Prostate gland (tissue), 2 donors: ENCODE results near the gene ABCG1. TPM values are rescaled to one million over a fixed set of nuclear protein-coding genes. Genes with fewer than 3 reads are reported as not detected.
A peak's percentile ranks its signal among the peaks of the same experiment; 100 is the strongest.

Source experiments
- DNase-seq: peaks from one replicate; pipeline ENCODE4 v3.0.0-alpha.2; 2019; ENCODE audit warnings: low spot score
- H3K27ac ChIP-seq, 2 donors: fragments of 200-600 bp; sonication (generic); 2 replicates each; pipeline ENCODE4 v1.5.1; 2017 to 2019
- H3K27me3 ChIP-seq: fragments of 200-600 bp; sonication (generic); replicated peaks from 2 replicates; pipeline ENCODE4 v1.5.1; 2019; ENCODE audit not compliant: insufficient read depth
- H3K36me3 ChIP-seq, 2 donors: fragments of 200-600 bp; sonication (generic); 1 replicate in 1 of 2; 2 replicates in 1 of 2; pipeline versions ENCODE4 v1.5.1 to v1.8.1; 2017 to 2019
- H3K4me1 ChIP-seq: fragments of 200-600 bp; sonication (generic); replicated peaks from 2 replicates; pipeline ENCODE4 v1.5.1; 2019
- H3K4me3 ChIP-seq, 2 donors: fragments of 200-600 bp; sonication (generic); 2 replicates each; pipeline ENCODE4 v1.5.1; 2017 to 2019
- H3K9me3 ChIP-seq: fragments of 200-600 bp; sonication (generic); 2 replicates; pipeline ENCODE4 v1.5.1; 2017
- POLR2A ChIP-seq: fragments of 450-650 bp; IDR thresholded peaks from one replicate; pipeline ENCODE4 v1.6.1; 2016; ENCODE audit warnings: antibody characterized with exemption, mild to moderate bottlenecking
- POLR2AphosphoS5 ChIP-seq: sonication (generic); formaldehyde crosslinking; IDR thresholded peaks from one replicate; pipeline ENCODE4 v1.6.1; 2017; ENCODE audit warnings: antibody characterized with exemption
- WGBS: methylation state at CpG from one replicate; pipeline ENCODE4 v1.1.5; 2018; 5-methylcytosine and 5-hydroxymethylcytosine counted together
- intact Hi-C: fragments of 100-400 bp; cut with DNase I; formaldehyde crosslinking; loops from one replicate; pipeline ENCODE4 v1.14.2; 2022
- total RNA-seq, 2 donors: library from RNA; depleted of rRNA; stranded (reverse); fragments of >200 nt; gene quantifications; one replicate each; pipeline ENCODE4 v1.1.0, GENCODE V29; 2016
- TF ChIP-seq, protein P1 (sequence below), 4 experiments: fragments of 200-600 bp in 2 of 4; fragments of 450-650 bp in 2 of 4; sonication (generic) in 2 of 4; IDR thresholded peaks; 1 replicate in 3 of 4; 2 replicates in 1 of 4; pipeline ENCODE4 v1.5.1; 2016 to 2019; ENCODE audit warnings: antibody characterized with exemption in 4 of 4, mild to moderate bottlenecking in 2 of 4, moderate library complexity in 2 of 4

Gene ABCG1
- total RNA-seq, 2 donors from 2014 or later, result 22.7 to 28.3 TPM

DNA sequence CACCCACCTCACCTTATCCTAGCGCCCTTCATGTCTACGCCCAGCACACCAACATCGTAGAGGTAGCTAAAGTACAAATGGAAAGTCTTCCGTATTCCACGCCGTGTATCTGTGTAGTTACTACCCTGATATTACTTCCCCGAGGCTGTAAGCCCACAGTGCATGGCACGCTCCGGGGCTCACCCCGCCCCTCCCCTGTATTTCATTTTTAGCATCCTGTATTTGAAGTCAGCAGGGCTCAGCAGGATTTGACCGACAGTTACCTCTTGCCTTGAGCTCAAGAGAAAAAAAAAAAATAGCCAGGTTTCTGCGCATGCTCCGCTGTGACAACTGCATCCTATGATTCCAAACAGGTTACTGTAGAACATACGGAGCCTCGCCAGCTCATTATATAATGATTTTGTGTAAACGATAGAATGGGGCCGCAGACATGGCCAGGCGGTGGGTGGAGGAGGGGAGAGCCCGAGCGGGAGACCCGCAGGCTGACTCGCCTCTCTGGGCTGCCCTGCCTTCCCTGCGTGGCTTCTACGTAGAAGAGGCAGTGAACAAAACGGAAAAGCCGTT lies 1.3 kb downstream of the ABCG1 start:
- intact Hi-C loops, result no loop called here
- DNase-seq, result peak; percentile 62
- H3K4me3 ChIP-seq, result peak overlapping the region; percentile 71 to 74
- no peaks in the 10 kb centered on the region for H3K27me3 ChIP-seq
- TF ChIP-seq, protein P1, sequence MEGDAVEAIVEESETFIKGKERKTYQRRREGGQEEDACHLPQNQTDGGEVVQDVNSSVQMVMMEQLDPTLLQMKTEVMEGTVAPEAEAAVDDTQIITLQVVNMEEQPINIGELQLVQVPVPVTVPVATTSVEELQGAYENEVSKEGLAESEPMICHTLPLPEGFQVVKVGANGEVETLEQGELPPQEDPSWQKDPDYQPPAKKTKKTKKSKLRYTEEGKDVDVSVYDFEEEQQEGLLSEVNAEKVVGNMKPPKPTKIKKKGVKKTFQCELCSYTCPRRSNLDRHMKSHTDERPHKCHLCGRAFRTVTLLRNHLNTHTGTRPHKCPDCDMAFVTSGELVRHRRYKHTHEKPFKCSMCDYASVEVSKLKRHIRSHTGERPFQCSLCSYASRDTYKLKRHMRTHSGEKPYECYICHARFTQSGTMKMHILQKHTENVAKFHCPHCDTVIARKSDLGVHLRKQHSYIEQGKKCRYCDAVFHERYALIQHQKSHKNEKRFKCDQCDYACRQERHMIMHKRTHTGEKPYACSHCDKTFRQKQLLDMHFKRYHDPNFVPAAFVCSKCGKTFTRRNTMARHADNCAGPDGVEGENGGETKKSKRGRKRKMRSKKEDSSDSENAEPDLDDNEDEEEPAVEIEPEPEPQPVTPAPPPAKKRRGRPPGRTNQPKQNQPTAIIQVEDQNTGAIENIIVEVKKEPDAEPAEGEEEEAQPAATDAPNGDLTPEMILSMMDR (IDR thresholded peaks at IDR 0.05), result no peak
- TF ChIP-seq POLR2A (peak; percentile 71), POLR2AphosphoS5 (peak; percentile 90)
- under 1% methylated on average over 26 of the region's 26 CpGs for WGBS
- H3K36me3 ChIP-seq, result no peaks in the 10 kb centered on the region
- H3K27ac ChIP-seq, result peak overlapping the region; percentile 69 to 77
- no peaks in the 10 kb centered on the region for H3K4me1 ChIP-seq
- no peaks in the 10 kb centered on the region for H3K9me3 ChIP-seq

DNA sequence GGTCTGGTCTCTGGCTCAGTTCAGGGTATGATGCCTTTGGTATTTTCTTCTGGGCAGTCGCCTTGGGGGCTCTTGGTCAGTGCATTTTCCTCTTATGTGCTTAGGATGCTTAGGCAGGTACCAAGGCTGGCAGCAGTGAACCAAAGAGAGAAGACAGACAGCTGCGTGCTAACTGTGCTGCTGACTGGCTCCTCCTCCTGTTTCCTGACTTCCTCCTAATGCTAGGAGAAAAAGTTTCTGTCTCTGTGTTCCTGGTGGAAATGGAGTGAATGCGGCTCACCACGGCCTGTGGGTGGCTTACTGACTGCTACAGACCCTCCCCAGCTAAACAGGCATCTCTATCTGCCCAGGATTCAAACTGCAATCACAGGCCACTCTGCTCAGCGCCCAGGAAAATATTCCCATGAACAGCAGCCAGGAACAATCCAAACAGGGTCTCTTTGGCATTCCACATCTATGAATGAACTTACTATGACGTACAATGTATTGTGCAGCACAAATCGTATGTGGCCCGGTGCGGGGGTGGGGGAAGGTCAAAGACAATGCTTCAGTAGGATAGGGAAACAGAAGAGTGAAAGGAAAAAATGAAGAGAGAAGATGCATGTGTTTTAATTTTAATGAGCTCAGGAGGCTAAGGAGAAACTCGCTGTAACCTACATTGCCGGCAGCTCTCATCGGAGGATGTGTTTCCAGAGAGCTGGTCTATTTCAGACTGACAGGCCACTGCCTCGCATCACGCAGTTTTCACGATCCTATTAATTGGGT lies 2.8 kb downstream of the ABCG1 start:
- Histone ChIP-seq H3K4me3 (no peak overlapping the region), H3K36me3 (no peaks in the 10 kb centered on the region), H3K9me3 (no peaks in the 10 kb centered on the region), H3K27ac (no peak overlapping the region), H3K4me1 (no peaks in the 10 kb centered on the region), H3K27me3 (no peaks in the 10 kb centered on the region)
- intact Hi-C loops, result no loop called here
- DNase-seq, result no peak
- TF ChIP-seq POLR2AphosphoS5 (no peak), POLR2A (no peak)
- TF ChIP-seq, protein P1 (IDR thresholded peaks at IDR 0.05), result no peak
- WGBS, result 77% methylated on average over 15 of the region's 15 CpGs

DNA sequence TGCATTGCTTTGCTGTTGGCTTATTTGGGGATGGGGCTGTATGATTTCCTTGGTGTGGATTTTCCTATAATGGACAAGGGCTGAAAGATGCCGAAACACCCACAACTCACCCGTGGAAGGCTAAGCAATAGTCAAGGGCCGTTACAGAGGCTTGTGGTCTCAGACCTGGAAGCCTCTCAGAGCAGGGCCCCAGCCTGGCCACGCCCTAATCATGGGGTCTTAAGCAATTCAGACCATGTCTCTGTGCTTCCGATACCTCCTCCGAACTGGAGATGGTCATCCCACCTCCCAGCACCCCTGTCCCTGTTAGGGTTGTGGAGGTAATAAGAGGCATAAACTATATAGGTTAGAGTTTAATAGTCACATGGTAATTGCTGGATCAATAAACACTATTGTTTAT lies 3.4 kb downstream of the ABCG1 start:
- Histone ChIP-seq H3K36me3 (no peaks in the 10 kb centered on the region), H3K4me3 (no peak overlapping the region), H3K4me1 (no peaks in the 10 kb centered on the region), H3K27ac (no peak overlapping the region), H3K9me3 (no peaks in the 10 kb centered on the region), H3K27me3 (no peaks in the 10 kb centered on the region)
- intact Hi-C loops, result no loop called here
- TF ChIP-seq POLR2A (no peak), POLR2AphosphoS5 (no peak)
- TF ChIP-seq, protein P1 (IDR thresholded peaks at IDR 0.05), result no peak
- 95% methylated on average over 6 of the region's 6 CpGs for WGBS
- DNase-seq, result no peak

DNA sequence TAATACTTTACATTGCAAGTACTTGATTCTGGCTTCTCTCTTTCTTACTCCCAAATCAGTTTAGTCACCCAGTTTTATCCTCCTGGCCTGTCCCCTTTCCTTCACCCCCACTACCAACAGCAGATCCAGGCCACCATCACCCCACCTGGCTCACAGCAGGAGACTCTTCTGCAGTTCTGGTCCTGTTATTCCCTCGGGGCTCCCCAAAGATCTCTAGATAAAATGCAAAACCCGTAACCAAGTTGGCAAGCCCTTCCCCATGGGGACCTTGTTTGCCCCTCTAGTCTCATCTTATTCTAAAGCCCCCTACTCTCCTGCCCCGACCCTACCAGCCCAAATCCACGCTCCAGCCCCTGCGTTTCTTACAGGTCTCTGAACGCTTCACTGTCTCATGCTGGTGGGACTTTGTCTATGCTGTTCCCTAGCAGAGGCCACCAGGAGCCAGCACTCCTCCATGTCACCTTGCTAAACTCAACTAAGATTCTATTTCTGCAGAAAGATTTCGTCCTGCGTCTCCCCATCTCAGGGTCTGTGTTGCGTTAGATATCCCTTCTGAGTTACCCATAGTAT lies 4.0 kb downstream of the ABCG1 start:
- H3K4me3 ChIP-seq, result no peak overlapping the region
- 92% methylated on average over 9 of the region's 9 CpGs for WGBS
- H3K27ac ChIP-seq, result no peak overlapping the region
- H3K27me3 ChIP-seq, result no peaks in the 10 kb centered on the region
- H3K4me1 ChIP-seq, result no peaks in the 10 kb centered on the region
- TF ChIP-seq, protein P1 (IDR thresholded peaks at IDR 0.05), result no peak
- TF ChIP-seq POLR2AphosphoS5 (no peak), POLR2A (no peak)
- no peaks in the 10 kb centered on the region for H3K9me3 ChIP-seq
- H3K36me3 ChIP-seq, result no peaks in the 10 kb centered on the region
- intact Hi-C loops, result no loop called here
- DNase-seq, result no peak
